Activated T-helper 2 cell treated with anti-CD3 and anti-CD28 coated beads, Interferon-gamma antibody, Interleukin-2, Interleukin-4, amounts not matched to agents 10 μg/mL and 5 μg/mL and 100 μg/mL, durations not matched to agents 14 hours and 24 hours and 36 hours (primary cell): Measurements from ENCODE around the gene CNMD. TPM values are rescaled to one million over a fixed set of nuclear protein-coding genes. Genes with fewer than 3 reads are reported as not detected.
"Not testable (repeated sequence)": the region's sequence is repeated elsewhere in the genome, so short reads cannot be mapped to it uniquely, and the experiment has no call there.

Experiments used
- DNase-seq: peaks from one replicate; pipeline ENCODE4 v3.0.0; 2021; ENCODE audit warnings: low spot score
- H3K27ac Mint-ChIP-seq: one replicate; pipeline ENCODE4 v1.8.0; 2021; ENCODE audit warnings: mixed read lengths
- H3K27me3 Mint-ChIP-seq: one replicate; pipeline ENCODE4 v1.8.0; 2021; ENCODE audit warnings: low read depth, mixed read lengths
- H3K36me3 Mint-ChIP-seq: one replicate; pipeline ENCODE4 v1.8.0; 2021; ENCODE audit warnings: low read depth, mixed read lengths
- H3K4me1 Mint-ChIP-seq: one replicate; pipeline ENCODE4 v1.8.0; 2021; ENCODE audit warnings: low read depth, mixed read lengths
- H3K4me3 Mint-ChIP-seq: one replicate; pipeline ENCODE4 v1.8.0; 2021; ENCODE audit warnings: low read depth, mild to moderate bottlenecking, moderate library complexity, mixed read lengths
- H3K9me3 Mint-ChIP-seq: one replicate; pipeline ENCODE4 v1.8.0; 2021; ENCODE audit warnings: mixed read lengths
- intact Hi-C: fragments of 100-400 bp; cut with micrococcal nuclease; formaldehyde crosslinking; loops from one replicate; pipeline ENCODE4 v1.15.1; 2023
- total RNA-seq: library from RNA; stranded (reverse); gene quantifications from 2 replicates; pipeline ENCODE4 v1.2.3, GENCODE V29; 2022

The CNMD gene
- total RNA-seq, 1 donor from 2014 or later = not detected

DNA sequence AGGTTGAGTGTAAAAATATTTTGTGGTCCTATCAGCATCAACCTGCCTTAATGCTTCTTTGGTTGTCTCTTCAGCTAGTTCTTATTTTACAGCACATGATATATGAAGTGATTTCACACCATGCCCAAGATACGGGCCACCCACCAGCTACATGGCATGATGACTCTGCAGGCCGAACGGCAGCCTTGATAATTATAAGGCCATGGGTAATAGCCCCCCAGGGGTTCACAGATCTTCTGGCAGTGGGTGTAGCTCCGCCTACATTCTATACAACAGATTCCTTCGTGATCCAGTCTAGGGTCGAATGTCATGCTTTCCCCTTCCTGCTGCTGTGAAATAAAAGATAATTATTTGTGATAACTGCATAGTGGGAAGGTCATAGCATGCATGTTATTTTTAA is 36.1 kb downstream of the CNMD start:
- intact Hi-C loops = no loop called here
- no peak for DNase-seq
- Mint-ChIP-seq H3K4me3 (no peak overlapping the region), H3K27ac (no peak overlapping the region), H3K9me3 (no peaks in the 10 kb centered on the region), H3K4me1 (peaks cover 2% of the 10 kb centered on the region), H3K27me3 (peaks cover 4% of the 10 kb centered on the region), H3K36me3 (no peaks in the 10 kb centered on the region)

DNA sequence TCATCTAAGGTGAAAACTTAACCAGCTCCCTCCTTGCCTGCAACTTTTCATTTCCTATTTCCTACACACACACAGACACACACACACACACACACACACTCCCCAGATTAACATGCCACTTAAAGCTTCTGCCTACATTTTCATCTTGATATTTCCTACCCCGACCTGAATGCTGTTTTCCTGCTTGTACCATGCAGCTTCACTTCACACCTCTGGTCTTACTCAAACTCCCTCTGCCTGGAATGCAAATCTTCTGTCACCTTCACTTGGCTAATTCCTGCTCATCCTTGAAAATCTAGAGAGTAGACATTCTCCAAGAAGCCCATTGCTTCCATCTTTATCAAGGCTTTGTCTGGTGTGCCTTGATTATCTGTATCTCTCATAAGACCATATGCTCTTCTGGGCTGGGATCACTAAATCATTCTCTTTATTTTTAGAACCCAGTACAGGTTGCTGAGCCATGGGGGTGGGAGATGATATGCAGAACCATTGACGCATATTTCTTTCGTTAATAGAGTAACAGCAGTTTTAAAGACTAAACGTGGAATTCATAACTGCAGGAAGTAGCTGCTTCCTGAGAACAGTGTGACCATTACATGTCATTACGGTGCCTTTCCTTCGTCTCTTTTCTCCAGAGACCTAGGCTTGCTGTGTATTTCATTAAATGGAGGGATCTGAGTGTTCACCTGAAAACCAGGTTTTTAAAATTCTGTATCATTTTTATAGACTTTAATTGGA is 37.7 kb downstream of the CNMD start:
- Mint-ChIP-seq H3K4me1 (peaks cover 2% of the 10 kb centered on the region), H3K36me3 (peaks cover 7% of the 10 kb centered on the region), H3K4me3 (no peak overlapping the region), H3K27ac (no peak overlapping the region), H3K9me3 (no peaks in the 10 kb centered on the region), H3K27me3 (peaks cover 1% of the 10 kb centered on the region)
- no peak for DNase-seq
- intact Hi-C loops = no loop called here

- H3K4me3 Mint-ChIP-seq = no peak overlapping the region
- peaks cover 9% of the 10 kb centered on the region for H3K4me1 Mint-ChIP-seq
- no peak overlapping the region for H3K27ac Mint-ChIP-seq
- H3K27me3 Mint-ChIP-seq = no peaks in the 10 kb centered on the region
- no peaks in the 10 kb centered on the region for H3K9me3 Mint-ChIP-seq
- intact Hi-C loops = no loop called here
- H3K36me3 Mint-ChIP-seq = peaks cover 20% of the 10 kb centered on the region
- DNase-seq = no peak
Measured at GRCh38 chr13:52696566-52696965, 43.1 kb downstream of the CNMD start.

DNA sequence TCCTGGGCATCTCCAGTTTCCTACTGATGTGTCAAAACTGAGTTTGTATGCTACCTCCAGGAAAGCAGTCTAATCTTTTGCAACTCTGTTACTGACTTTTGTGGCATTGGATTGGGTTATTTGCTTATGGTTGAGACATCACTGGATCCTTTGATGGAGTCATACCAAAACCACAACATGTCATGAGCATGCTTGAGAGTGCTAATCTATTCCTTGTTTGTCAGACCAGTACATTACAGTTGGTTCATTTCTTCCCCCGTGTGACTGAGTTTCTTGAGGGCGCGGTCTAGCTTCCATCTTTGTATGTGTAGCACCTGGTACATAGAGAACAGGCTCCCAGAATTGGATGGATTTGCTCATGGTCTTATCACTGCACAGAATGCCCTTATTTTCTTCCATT is 43.8 kb downstream of the CNMD start:
- intact Hi-C loops = loop anchor here (2.0 kb wide), 1 partner anchor 43 kb away; the partner anchor contains the start of gene SUGT1
- Mint-ChIP-seq H3K36me3 (peaks cover 23% of the 10 kb centered on the region), H3K9me3 (no peaks in the 10 kb centered on the region), H3K4me1 (peaks cover 11% of the 10 kb centered on the region), H3K4me3 (no peak overlapping the region), H3K27me3 (no peaks in the 10 kb centered on the region), H3K27ac (peak overlapping the region; percentile 50)
- peak; percentile 12 for DNase-seq

DNA sequence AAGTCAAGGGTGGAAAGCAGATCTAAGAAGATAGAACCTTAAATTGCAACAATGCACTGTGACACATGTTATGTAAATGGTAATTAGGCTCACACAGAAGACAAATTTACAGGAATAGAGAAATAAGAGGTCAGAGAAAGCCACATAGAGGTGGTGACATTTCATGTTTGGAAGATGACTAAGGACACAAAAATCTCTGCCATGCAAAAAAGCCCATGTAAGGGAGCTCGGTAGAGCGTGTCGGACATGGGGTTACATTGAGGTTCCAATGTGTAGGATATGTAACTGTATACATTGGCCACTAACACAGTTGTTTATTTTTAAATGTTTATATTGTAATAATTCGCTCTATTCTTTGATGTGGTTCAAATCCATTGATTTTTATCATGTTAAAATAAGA is 53.2 kb downstream of the CNMD start:
- DNase-seq = no peak
- H3K4me1 Mint-ChIP-seq = peaks cover 3% of the 10 kb centered on the region
- H3K4me3 Mint-ChIP-seq = no peak overlapping the region
- peaks cover 62% of the 10 kb centered on the region for H3K36me3 Mint-ChIP-seq
- no peaks in the 10 kb centered on the region for H3K27me3 Mint-ChIP-seq
- H3K27ac Mint-ChIP-seq = no peak overlapping the region
- no peaks in the 10 kb centered on the region for H3K9me3 Mint-ChIP-seq
- intact Hi-C loops = no loop called here

GRCh38 chr13:52685806-52686205 is 53.8 kb downstream of the CNMD start:
- H3K36me3 Mint-ChIP-seq = peaks cover 64% of the 10 kb centered on the region
- H3K9me3 Mint-ChIP-seq = not testable (repeated sequence)

DNA sequence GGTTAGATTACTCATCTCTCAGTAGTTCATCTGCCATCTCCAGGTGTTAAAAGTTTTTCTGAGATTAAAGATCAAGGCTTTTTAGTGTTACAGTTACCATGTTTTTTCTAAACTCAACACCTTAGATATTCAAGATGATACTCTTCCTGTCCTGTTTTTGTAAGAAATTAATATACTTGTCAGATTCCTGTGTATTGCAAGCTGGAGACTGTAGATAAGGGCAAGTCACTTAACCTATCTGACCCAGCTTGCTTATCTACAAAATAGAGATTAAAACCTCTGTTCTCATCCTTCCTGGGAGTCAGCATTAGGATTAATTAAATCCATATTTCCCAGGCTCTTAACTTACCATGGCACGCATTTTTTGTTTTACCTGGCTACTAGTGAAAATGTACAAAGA is 61.8 kb downstream of the CNMD start:
- Mint-ChIP-seq H3K27ac (no peak overlapping the region), H3K27me3 (no peaks in the 10 kb centered on the region), H3K4me1 (peaks cover 4% of the 10 kb centered on the region), H3K36me3 (peaks cover 51% of the 10 kb centered on the region), H3K9me3 (no peaks in the 10 kb centered on the region), H3K4me3 (no peak overlapping the region)
- intact Hi-C loops = no loop called here
- no peak for DNase-seq

More at GRCh38 chr13:52685806-52686205, 53.8 kb downstream of the CNMD start:
- H3K4me3 Mint-ChIP-seq, H3K27ac Mint-ChIP-seq, DNase-seq, intact Hi-C loops, H3K4me1 Mint-ChIP-seq, H3K27me3 Mint-ChIP-seq: not testable (repeated sequence)

GRCh38 chr13:52673465-52673864 is 66.2 kb downstream of the CNMD start:
- H3K4me3 Mint-ChIP-seq = no peak overlapping the region
- peaks cover 4% of the 10 kb centered on the region for H3K4me1 Mint-ChIP-seq
- H3K9me3 Mint-ChIP-seq = no peaks in the 10 kb centered on the region
- H3K27me3 Mint-ChIP-seq = no peaks in the 10 kb centered on the region
- peaks cover 49% of the 10 kb centered on the region for H3K36me3 Mint-ChIP-seq
- H3K27ac Mint-ChIP-seq = no peak overlapping the region
- DNase-seq = no peak
- intact Hi-C loops = no loop called here

- peaks cover 49% of the 10 kb centered on the region for H3K36me3 Mint-ChIP-seq
- intact Hi-C loops = no loop called here
- H3K27ac Mint-ChIP-seq = no peak overlapping the region
Measured at GRCh38 chr13:52670726-52671125, 68.9 kb downstream of the CNMD start.

DNA sequence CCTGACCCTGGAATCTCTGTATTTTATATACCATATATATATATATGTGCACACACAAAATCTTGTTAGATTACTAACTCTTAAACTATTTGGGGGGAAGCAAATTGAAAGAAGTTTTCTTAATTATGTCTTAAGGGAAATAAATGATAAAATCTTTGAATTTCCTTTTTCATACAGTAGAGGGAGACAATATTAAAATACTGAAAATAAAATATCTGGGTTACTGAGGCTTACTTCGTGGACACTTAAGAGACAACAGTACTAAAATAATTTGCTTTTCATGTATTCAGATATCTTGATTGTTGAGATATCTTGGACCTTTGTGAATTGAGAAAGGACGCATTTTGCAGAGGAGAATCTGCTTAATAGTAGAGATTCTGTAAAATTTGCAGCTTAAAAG is 69.9 kb downstream of the CNMD start:
- DNase-seq = no peak
- Mint-ChIP-seq H3K27me3 (no peaks in the 10 kb centered on the region), H3K27ac (no peak overlapping the region), H3K36me3 (peaks cover 53% of the 10 kb centered on the region), H3K9me3 (no peaks in the 10 kb centered on the region), H3K4me3 (no peak overlapping the region), H3K4me1 (peaks cover 6% of the 10 kb centered on the region)
- intact Hi-C loops = loop anchor here (5.0 to 10.0 kb wide), 2 partner anchors 138 to 175 kb away; partner anchors contain the start of gene PCDH8

More at GRCh38 chr13:52670726-52671125, 68.9 kb downstream of the CNMD start:
- Mint-ChIP-seq H3K9me3 (no peaks in the 10 kb centered on the region), H3K4me3 (no peak overlapping the region), H3K4me1 (peaks cover 6% of the 10 kb centered on the region), H3K27me3 (no peaks in the 10 kb centered on the region)
- DNase-seq = no peak

DNA sequence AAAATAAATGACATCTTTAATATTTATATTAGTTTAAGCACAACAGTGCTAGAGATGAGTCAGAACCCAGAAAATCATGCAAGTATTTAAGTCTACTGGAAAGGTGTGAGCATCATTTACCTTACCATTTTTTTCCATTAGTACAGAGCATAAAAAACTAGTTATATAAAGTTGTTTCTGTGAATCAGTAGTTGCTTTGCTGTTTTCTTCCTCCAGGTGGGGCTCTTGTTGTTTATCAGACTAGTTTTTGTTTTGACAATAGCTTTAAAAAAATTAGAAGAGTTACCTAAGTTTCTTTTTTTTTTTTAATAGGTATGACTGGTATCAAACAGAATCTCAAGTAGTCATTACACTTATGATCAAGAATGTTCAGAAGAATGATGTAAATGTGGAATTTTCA is 74.3 kb downstream of the CNMD start:
- Mint-ChIP-seq H3K4me3 (no peak overlapping the region), H3K4me1 (peaks cover 3% of the 10 kb centered on the region), H3K27me3 (no peaks in the 10 kb centered on the region), H3K36me3 (peaks cover 67% of the 10 kb centered on the region), H3K9me3 (no peaks in the 10 kb centered on the region), H3K27ac (no peak overlapping the region)
- no peak for DNase-seq
- intact Hi-C loops = loop anchor here (5.0 to 10.0 kb wide), 2 partner anchors 142 to 179 kb away; partner anchors contain the start of gene PCDH8

DNA sequence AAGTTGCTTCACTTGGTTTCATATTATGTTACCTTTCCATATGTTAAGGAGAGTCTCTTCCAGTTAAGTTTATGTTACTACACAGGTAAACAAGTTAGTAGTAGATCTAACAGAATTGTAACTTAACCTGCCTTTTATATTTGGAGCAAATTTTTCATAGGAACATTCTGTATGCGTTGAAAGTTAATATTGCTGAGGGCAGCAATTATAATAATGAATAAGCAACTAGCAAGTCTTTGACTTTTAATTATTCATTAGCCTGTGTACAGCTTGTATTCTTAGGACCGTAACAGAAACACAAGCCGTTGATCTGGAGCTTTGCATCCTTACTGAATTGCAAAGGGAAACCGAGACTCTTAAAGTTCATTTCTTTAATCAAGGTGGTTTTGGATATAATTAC is 75.3 kb downstream of the CNMD start:
- DNase-seq = no peak

GRCh38 chr13:52659340-52659739 is 80.3 kb downstream of the CNMD start:
- no peak for DNase-seq
- Mint-ChIP-seq H3K4me3 (no peak overlapping the region), H3K27me3 (no peaks in the 10 kb centered on the region), H3K27ac (no peak overlapping the region), H3K4me1 (peaks cover 8% of the 10 kb centered on the region), H3K36me3 (peaks cover 38% of the 10 kb centered on the region), H3K9me3 (no peaks in the 10 kb centered on the region)
- intact Hi-C loops = no loop called here

More for the DNA sequence above, 75.3 kb downstream of the CNMD start:
- H3K9me3 Mint-ChIP-seq = no peaks in the 10 kb centered on the region
- peaks cover 69% of the 10 kb centered on the region for H3K36me3 Mint-ChIP-seq
- H3K4me1 Mint-ChIP-seq = peaks cover 5% of the 10 kb centered on the region
- intact Hi-C loops = loop anchor here (10.0 kb wide), 1 partner anchor 181 kb away; the partner anchor contains the start of gene PCDH8
- H3K4me3 Mint-ChIP-seq = no peak overlapping the region
- no peak overlapping the region for H3K27ac Mint-ChIP-seq
- no peaks in the 10 kb centered on the region for H3K27me3 Mint-ChIP-seq
